ENCODE data around the gene TCFL5.

Gene TCFL5

DNA sequence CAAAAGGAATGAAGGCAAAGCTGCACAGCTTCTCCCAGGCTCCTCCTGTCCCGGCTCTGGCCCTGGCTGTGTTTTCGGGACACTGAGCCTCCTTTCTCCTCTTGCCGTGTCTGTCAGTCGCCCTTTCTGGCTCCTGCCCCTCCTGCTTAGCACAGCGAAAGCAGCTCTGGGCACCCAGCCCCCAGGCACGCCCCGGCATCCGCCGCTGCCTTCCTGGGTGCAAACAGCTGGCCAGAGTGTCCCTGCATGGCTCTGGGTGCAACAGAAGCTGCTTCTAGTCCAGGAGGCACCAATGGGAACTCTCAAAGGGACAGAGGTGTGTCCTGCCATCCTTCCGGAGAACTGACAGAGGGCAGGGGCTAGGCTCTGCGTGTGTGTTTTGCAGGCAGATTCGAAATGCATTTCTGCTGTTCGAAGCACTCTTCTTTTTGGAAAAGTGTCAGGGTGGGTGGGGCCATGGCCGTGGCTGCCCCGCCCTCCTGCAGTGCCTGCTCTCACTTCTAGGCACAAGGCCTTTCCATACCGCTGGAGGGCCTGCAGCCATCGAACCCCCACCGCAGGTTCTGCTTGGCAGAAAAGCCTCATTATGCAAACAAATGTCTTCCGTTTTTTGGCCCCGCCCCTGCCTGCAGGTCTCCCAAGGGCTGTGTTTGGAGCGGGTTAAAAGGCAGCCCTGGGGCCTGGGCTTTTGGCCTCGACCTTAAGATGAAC is 29.3 kb downstream of the TCFL5 start:
- peak; percentile 66 to 85 for DNase-seq

DNA sequence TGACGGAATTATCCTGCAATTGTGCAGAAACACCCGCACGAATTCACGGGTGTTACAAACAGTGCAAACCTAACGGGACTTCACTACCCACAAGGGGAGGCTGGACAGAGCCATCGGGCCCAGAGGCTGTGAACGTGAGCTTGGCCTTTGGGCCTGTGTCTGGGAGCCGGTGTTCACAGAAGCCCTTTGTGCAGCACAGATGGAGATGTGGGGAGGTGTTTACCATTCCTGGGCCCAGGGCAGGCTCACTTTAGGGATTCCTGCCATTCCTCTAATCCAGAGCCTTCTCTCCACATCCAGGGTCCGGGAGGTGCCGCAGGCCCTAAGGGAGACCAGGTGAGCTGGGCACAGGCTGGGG is 29.8 kb downstream of the TCFL5 start:
- DNase-seq = no peak

DNA sequence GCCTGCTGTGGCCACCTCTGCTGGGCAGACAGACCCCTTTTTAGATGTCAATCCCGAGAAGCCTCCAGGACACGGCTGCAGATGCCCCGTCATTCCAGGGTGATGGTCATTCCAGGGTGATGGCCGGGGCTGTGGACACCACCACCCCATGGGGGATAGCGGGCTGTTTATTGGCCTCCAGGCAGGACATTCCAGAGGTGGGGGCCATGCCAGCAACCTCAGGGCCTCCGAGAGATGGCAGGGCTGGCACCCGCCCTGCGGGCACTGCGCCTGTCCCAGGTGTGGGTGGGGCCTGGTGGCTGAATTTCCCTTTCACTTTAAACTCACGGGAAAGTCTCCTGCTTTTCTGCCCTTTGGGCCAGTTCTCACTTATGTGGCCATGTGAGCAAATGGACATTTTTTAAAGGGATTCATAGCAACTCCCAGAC is 30.2 kb downstream of the TCFL5 start:
- DNase-seq = no peak

DNA sequence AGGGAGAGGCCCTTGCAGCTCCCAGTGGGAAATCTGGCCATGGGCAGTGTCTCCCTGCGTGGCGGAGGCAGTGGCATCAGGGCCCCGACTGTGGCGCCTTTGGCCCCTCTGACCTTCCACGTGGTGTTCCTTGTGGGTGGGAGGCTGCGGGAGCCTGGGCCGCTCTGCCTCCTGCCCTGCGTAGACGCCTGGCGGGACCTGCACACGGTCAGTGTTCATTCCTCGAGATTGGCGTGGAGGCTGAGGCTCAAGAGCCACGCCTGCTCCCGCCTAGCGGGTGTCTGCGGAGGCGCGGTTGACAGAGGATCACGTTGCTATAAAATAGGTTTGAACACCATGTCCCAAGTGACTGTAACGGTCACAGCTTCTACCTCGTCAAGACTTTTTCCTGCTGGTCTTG is 30.8 kb downstream of the TCFL5 start:
- DNase-seq = no peak

DNA sequence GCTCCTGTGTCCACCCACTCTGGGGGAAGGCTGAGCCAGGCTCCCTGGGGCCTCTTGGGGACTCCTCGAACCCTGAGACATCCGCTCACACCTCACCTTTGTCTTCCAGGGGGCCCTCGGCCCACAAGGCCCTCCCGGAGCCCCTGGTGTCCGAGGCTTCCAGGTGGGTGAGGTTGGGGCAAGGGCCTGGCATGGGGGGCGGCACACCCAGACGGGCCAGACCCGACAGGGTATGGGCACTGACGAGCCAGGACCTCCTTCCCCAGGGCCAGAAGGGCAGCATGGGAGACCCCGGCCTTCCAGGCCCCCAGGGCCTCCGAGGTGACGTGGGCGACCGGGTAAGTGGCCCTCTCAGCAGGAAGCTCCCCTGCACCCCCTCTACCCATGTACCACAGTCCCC is 31.4 kb downstream of the TCFL5 start:
- DNase-seq = no peak

DNA sequence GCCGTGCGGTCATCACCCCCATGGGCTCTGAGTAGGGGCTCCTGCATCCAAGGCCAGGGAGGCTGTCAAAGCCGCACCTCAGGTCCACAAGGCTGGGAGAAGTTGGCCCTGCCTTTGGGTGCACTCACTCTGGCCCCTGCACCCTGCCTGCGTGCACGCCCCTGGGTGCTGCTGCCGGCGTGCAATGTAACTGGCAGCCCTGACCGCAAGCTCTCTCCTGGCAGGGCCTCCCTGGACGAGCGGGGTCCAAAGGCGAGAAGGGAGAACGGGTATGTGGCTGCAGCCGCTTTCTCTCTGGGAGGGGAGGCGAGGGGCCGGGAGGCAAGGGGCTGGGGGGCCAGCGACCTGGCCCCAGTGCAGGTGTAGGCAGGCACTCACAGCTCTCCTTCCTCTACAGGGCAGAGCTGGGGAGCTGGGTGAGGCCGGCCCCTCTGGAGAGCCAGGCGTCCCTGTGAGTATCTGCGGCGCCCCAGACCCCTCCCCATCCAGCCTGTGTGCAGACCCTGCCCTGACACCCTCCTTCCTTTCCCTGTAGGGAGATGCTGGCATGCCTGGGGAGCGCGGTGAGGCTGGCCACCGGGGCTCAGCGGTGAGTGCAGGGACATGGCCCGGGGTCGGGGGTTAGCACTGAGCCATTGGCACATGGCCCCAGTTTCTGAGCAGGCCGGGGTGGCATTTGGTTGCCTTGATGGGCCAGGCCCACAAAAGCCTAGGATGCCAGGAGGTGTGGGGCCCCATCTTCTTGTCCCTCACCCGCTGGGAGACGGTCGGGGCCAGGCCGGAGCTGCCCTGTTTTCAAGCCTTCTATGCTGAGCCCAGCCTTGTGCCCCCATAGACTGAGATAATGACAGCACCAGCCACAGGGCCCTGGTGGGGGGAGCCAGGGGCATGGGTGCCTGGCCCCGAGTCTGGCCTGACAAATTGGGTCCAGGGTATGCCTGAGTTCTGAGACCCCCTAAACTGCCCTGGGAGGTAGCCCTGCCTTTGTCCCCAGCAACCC is 32.1 kb downstream of the TCFL5 start:
- no peak for DNase-seq

DNA sequence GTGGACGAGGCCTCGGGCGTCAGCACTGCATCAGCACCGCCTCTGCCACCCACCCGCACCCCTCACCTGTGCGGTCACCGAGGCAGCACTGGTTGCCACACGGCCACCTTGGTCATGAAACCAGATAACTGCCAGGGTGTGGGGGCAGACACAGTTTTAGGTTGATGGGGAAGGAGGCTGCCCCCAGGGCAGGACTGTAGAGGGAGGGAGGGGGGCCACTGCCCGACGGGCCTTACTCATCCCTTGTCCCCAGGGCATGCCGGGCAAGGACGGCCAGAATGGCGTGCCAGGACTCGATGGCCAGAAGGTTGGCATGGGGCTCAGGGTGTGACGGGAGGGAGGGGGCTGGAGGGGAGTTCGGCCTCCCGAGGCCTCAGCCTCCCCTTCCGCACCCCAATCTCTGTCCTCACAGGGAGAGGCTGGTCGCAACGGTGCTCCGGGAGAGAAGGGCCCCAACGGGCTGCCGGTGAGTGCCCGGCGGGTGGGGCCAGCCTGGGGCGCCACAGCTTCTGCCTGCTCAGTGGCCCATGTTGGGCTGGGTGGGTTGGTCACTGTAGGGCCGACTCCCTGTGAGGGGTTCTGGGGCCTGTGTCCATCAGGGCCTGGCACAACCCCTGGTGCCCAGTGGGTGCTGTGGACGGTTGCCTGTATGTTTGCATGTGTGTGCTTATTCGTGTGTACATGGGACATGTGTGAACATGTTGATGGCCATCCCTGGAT is 33.0 kb downstream of the TCFL5 start:
- DNase-seq = no peak

DNA sequence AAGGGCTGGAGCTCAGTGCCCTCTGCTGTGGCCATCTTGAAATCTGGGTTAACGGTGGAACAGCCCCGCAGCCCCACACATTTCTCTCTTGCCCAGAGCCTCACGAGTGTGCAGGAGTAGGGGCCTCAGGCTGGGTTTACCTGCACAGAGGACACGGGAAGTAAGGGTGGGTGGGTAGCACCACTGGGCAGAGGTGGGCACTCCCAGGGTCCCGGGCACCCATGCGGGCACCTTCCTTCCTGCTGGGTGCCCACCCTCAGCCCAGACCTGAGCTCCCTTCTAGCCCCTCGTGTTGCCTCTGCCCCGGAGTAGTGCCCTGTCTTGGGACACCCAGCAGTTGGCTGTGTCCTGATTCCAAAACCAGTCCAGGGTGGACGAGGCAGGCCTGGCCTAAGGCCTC is 33.6 kb downstream of the TCFL5 start:
- DNase-seq = no peak

DNA sequence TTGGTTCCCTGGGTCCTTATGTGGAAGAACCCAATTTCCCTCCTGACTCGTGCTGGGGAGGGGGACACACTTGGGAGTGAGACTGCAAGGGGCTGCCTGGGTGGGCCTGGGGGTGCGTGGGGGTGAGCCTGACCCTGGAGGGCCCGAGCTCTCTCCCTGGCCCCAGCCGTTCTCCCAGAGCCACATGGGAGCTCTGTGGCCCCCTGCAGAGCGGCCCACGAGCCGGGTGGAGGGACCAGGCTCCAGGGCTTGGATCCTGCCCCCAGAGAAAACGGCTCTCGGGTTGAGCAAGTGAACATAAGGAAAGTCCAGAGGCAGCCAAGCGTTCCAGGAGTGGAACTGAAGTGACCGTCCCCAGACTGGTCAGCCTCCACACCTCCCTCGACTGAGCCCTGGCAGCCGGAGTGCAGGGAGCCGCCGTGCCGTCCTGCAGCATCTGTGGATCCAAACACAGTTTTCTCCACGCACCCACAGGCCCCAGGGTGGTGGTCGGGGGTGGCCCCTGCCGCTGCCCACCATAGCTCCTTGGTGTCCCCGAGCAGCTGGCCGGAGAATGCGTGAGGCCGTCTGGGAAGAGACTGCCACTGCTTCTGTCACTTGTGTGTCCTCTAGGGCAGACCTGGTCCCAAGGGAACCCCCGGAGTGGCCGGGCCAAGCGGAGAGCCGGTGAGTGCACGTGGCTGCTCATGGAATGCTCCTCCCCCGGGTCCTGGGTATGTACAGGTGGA is 34.1 kb downstream of the TCFL5 start:
- DNase-seq = no peak

DNA sequence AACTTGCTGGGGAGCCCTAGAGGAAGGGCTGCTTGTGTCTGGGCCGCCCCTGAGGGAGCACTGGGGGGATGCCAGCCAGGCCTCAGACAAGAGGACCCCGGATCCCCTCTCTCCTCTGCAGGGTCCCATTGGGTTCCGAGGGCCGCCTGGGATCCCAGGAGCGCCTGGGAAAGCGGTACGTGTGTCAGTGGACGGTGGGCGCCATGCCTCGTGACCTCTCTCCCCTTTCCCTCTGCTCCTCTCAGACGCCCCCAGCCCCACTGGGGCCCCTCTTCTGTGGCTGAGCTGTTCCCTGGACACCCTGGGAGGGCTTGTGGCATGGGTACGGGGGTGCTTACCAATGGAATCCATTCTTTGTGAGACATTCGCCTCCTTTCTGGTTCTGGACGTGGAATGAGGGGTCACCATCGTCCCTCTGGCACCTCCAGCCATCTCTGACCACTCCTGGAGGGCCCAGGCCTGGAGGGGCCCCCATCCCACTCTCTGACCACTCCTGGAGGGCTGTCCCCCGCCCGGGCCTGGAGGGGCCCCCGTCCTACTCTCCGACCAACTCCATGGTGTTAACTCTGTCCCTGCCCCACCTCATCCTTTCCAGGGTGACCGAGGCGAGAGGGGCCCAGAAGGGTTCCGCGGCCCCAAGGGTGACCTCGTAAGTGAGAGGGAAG is 34.8 kb downstream of the TCFL5 start:
- no peak for DNase-seq

DNA sequence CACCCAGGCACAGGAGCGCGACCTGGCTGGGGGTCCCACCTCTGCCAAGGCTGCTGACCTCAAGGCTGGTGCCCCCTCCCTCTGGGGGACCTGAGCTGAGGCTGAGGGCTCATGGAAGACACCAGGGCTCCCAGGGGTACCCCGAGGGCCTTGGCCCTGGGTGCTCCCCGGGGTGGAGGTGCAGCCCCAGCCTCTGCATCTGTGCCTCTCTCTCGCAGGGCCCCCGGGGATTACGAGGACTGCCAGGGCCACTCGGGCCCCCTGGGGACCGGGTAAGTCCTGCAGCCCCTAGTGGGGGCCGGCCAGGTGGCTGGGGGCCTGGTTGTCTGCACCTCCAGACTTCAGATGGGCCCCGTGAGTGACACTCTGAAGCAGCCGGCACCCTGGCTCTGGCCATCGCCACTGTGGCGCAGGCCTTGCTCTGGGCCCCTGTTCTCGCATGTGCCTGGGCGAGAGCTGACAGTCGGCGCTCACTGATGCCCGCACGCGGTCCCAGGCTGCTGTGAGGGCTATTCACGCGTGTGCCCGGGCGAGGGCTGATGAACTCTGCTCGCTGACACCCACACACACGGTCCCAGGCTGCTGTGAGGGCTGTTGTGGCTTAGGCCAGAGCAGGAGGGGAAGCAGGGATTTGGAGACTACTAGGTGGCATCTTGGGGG is 35.5 kb downstream of the TCFL5 start:
- peak; percentile 18 to 40 for DNase-seq

DNA sequence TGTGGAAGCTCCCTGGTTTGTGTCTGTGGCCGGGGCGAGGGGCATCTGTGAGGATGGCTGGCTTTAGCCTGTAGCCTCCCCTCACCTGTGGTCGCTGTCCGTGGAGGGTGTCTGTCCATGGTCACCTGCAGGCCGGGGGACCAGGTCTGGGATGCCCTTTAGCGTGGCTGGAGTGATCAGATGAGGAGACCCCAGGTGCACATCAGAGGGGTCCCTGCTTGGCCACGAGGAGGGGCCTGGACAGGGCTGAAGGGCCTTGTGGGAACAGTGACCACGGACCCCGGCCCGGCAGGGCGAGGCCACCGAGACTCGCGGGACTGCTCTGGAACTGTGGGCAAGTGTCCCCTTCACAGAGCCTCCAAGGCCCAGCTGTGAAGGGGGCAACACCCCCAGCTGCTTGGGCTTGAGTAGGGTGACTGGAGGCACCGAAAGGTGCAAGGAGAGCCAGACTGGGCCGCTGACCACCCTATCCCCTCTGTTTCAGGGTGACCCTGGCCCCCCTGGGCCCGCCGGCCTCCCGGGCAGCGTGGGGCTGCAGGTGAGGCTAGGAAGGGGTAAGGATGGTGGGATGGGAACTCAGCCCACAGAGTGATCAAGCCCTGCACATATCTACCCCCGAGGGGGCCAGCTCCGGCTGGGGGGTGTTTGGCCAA is 36.2 kb downstream of the TCFL5 start:
- DNase-seq = no peak

DNA sequence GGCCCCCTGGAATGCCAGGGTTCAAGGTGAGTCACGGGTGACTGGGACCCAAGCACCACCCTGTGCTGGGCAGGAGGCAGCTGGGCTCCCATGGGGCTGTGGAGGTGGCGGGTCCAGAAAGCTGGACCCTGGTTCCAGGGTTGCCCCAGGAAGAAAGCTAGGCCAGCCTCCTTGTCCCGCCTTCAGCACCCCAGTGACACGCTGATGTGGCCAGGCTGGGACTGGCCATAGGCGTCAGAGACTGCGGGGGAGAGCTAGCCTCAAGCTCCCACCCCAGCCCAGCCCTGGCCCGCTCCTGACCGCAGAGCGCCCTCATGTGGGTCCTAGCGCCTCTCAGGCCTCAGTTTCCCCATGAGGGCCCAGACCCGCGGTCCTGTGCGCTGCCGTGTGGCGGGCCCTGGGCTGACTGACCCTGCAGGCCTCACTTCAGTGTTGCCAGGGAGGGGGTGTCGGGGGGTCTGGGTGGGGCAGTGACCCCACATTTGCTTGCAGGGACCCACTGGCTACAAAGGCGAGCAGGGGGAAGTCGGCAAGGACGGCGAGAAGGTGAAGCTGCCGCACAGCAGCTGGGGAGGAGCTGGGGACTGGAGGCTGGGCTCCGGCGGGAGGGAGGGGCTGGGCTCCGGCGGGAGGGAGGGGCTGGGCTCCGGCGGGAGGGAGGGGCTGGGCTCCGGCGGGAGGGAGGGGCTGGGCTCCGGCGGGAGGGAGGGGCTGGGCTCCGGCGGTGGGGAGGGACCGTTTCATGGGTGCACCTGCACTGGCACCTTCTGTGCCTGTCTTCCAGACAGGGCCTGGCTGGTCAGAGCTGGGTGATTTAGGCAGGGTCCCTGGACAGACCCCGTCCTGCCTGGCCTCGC is 36.9 kb downstream of the TCFL5 start:
- no peak for DNase-seq

DNA sequence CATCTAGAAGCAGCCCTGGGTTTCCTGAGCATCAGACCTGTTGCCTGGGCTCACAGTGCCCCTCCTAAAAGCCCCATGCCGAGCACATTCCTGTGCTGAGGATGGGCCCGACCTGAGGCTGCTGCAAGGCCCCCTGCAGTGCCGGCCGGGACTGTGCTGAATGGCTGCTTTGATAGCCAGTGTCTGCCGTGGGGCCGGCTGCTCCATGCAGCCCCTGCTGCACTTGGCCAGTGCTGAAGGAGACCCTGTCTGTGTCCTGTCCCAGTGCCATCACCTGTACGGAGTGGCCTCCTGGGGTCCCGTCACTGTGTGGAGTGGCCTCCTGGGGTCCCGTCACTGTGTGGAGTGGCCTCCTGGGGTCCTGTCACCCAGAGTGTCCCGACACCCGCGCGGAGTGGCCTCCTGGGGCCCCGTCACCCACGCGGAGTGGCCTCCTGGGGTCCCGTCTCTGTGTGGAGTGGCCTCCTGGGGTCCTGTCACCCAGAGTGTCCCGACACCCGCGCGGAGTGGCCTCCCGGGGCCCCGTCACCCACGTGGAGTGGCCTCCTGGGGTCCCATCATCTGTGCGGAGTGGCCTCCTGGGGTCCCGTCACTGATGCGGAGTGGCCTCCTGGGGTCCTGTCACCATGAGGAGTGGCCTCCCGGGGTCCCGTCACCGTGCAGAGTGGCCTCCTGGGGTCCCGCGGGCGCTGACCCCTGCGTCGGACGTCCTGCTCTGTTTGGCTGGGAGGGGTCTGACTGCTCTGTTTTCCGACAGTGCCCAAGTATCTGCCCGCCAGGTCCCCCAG is 37.7 kb downstream of the TCFL5 start:
- no peak for DNase-seq

DNA sequence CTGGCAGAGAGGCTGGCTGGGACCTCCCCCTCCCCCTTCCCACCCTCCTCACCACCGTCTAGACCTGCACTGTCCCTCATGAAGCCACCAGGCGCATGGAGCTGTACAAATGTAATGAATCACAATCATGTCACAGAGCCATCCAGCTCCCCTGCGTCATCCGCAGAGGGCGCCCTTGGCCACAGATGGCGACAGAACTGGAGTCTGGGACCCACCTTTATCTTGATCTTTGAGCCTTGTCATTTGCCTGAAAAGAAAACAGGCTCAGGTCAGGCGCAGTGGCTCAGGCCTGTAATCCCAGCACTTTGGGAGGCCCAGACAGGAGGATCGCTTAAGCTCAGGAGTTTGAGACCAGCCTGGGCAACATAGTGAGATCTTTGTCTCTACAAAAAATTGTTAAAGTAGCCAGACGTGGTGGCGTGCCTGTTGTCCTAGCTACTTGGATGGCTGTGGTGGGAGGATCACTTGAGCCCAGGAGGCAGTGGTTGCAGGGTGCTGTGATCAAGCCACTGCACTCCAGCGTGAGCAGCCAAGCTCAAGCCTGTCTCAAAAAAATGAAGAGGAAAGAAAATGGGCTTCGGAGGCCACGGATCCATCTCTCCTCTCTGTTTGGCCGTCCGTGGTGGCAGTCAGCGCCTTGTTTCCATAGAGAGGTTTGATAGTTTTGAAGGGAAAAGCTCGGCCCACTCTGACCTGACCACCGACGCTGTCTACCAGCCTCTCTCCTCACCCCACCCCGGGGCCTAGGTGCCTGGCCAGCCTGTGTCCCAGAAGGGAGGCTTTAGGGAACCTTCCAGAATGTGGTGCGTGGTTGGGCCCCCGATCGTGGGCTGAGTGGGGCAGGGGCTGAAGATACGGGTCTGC is 38.6 kb downstream of the TCFL5 start:
- DNase-seq = peak; percentile 33 to 59

DNA sequence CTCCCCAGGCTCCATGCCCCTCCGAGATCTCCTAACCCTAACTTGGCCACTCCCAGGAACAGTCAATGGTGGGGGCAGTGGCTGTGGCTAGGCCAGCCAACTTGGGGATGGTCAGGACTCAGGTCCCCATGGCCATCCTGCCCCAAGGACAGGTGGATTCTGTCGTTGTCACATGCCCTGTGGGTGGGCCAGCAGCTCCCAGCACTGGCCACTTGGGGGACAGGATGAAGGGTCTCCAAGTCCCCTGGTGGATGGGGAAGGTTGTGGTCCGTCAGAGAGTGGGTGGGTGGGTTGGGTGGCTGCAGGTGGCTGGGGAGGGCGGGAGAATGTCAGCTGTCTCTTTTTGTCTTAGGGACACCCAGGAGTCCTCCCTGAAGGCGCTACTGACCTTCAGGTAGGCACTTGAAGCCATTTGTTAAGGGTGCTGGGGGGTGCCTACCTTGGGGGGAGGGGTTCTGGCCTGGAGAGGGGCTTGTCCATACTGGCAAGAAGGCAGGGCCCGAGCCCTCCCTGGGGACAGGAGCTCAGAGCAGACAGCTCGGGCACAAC is 39.3 kb downstream of the TCFL5 start:
- DNase-seq = no peak

DNA sequence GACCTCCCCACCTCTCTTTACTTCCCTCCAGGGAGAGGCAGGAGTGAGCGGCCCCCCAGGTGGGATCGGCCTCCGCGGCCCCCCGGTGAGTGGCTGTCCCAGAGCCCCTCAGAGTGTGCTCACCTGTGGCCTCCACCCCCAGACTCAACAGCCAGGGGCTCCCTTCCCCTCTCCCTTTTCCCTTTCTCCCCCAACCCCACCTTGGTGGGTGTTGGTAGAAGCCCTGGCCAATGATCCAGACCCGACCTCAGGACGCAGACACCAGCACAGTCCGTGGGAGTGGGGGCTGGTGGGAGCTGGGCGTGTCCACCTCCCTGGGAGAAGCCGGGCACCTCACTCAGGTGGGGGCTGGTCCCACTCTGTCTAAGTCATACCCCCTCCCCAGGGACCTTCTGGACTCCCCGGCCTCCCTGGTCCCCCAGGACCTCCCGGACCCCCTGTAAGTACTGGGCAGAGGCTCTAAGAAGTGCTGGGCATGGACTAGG is 39.9 kb downstream of the TCFL5 start:
- DNase-seq = no peak

Measured in inflammatory macrophage treated with lipopolysaccharide for 1 hour (primary cell).